Stimulated activated memory B cell treated with anti-CD40 and anti-IgM and Interleukin-4, amounts not matched to agents 10 μg/mL and 1 μg/mL and 100 μg/mL, for 72 hours (primary cell): ENCODE measurements around the gene EPOP.

Experiments used
- ATAC-seq: fragments of 150-1000 bp; cut with Tn5 transposase; 2 replicates; pipeline ENCODE4 v1.10.0; 2021
- H3K27ac Mint-ChIP-seq: one replicate; pipeline ENCODE4 v1.8.0; 2022; ENCODE audit warnings: mild to moderate bottlenecking, mixed read lengths
- H3K27me3 Mint-ChIP-seq: one replicate; pipeline ENCODE4 v1.8.0; 2022; ENCODE audit warnings: mixed read lengths
- H3K36me3 Mint-ChIP-seq: one replicate; pipeline ENCODE4 v1.8.0; 2022; ENCODE audit warnings: mixed read lengths
- H3K4me1 Mint-ChIP-seq: one replicate; pipeline ENCODE4 v1.8.0; 2022; ENCODE audit warnings: mixed read lengths
- H3K4me3 Mint-ChIP-seq: one replicate; pipeline ENCODE4 v1.8.0; 2022; ENCODE audit warnings: mild to moderate bottlenecking, moderate library complexity, mixed read lengths
- H3K9me3 Mint-ChIP-seq: one replicate; pipeline ENCODE4 v1.8.0; 2022; ENCODE audit warnings: mixed read lengths

Gene EPOP

DNA sequence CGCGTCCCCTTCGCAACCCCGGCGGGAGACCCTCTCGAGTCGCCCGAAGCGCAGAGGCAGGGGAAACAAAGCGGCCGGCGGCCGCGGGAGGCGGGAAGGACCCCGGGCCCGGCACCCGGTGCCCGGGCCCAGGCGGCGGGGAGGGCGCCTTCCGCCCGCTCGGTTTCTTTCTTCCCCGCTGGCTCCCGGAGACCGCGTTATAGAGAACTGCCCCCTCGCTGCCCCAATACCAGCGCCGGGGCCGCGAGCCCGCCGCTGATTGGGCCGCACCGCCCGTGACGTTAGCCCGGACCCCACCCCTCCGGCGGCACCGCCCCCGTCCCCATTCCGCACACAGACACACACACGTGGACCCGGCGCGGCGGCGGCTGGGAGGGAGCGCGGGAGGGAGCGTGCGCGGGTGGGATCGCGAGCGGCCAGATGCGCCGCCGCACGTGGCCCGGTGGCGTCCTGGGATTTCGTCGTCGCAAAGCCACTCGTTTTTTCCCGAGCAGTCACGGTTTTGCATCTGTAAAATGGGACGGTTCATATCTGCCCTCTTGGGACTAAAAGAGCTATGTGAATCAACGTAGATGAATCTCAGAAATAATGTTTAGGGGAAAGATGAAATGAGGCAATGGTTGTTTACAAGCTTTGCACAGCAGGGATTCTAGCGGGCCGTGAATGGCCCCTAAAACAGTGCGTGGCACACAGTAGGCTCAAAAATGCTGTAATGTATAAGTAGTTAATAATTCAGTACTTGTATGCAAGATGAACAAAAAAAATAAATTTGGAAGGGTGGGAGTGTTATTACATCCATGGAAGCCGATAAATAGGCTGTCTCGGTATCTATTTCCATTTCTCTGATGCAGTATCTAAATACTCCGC is at the start of gene EPOP:
TSS of gene EPOP (minus strand) at position 209 of the 867 bp plus-strand sequence. CDS start 462 bp downstream, outside the sequence.
- H3K27me3 Mint-ChIP-seq: peaks cover 30% of the 10 kb centered on the region
- H3K4me1 Mint-ChIP-seq: peaks cover 43% of the 10 kb centered on the region
- H3K9me3 Mint-ChIP-seq: no peaks in the 10 kb centered on the region
- H3K27ac Mint-ChIP-seq: no peak within 1 kb of the TSS
- H3K36me3 Mint-ChIP-seq: no peaks in the 10 kb centered on the region
- H3K4me3 Mint-ChIP-seq: peak within 1 kb of the TSS; percentile 68
- ATAC-seq: peak; percentile 93

DNA sequence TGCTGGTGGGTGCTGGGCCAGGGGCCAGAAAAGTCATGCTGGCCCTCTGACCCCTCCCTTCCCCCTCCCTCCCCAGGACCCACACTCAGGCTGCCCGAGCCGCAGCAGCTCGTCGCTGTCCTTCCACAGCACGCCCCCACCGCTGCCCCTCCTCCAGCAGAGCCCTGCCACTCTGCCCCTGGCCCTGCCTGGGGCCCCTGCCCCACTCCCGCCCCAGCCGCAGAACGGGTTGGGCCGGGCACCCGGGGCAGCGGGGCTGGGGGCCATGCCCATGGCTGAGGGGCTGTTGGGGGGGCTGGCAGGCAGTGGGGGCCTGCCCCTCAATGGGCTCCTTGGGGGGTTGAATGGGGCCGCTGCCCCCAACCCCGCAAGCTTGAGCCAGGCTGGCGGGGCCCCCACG is 47.0 kb upstream of the EPOP start:
- H3K27ac Mint-ChIP-seq: no peak overlapping the region
- H3K4me1 Mint-ChIP-seq: peaks cover 26% of the 10 kb centered on the region
- peaks cover 52% of the 10 kb centered on the region for H3K36me3 Mint-ChIP-seq
- ATAC-seq: peak; percentile 57
- no peak overlapping the region for H3K4me3 Mint-ChIP-seq
- no peaks in the 10 kb centered on the region for H3K9me3 Mint-ChIP-seq
- H3K27me3 Mint-ChIP-seq: no peaks in the 10 kb centered on the region

DNA sequence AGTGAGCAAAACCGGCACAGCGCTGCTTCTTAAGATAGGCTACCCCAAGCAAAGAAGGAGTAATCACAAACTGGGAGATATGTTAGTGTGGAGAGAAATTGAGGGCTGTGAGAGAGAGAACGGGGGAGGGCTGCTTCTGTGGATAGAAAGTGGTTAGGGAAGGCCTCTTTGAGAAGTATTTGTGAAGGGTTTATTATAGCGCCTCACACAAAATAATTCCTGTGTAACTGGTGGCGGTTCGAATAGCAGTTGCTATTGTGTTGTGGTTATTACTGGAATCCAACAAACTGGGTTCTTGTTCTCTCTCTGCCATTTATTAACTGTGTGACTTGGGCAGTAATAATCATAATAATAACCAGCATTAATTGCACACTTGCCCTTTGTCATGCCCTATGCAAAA is 46.2 kb upstream of the EPOP start:
- Mint-ChIP-seq H3K9me3 (no peaks in the 10 kb centered on the region), H3K27me3 (no peaks in the 10 kb centered on the region), H3K4me1 (peaks cover 20% of the 10 kb centered on the region), H3K4me3 (no peak overlapping the region), H3K27ac (no peak overlapping the region), H3K36me3 (peaks cover 59% of the 10 kb centered on the region)
- ATAC-seq: no peak

DNA sequence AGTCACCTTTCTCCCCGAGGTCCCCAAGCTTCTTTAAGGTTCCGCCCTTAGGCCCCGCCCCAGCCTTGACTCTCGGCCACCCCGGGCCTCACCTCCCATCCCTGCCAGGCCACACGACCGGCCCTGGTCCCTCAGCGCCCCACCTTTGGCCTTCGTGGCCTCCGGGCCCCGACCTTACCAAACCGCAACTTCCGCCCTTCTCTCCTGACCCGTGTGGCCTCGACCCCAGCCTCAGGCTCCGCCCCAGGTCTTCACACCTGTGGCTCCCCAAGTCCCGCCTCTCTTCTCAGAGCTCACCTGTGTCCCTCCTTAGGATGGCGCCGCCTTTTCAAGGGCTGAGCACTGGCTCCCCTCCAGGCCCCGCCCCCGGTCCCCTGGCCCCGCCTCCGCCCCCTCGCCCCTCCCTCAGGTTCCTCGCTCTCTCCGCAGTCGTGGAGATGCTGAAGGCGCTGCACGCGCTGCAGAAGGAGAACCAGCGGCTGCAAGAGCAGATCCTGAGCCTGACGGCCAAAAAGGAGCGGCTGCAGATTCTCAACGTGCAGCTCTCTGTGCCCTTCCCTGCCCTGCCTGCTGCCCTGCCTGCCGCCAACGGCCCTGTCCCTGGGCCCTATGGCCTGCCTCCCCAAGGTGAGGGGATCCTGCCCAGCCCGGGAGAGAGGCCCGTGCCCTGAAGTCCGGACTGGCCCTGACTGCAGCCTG is 45.3 kb upstream of the EPOP start:
- Mint-ChIP-seq H3K9me3 (no peaks in the 10 kb centered on the region), H3K4me3 (no peak overlapping the region), H3K27me3 (no peaks in the 10 kb centered on the region), H3K36me3 (peaks cover 67% of the 10 kb centered on the region), H3K27ac (no peak overlapping the region), H3K4me1 (peaks cover 22% of the 10 kb centered on the region)
- peak; percentile 22 for ATAC-seq

DNA sequence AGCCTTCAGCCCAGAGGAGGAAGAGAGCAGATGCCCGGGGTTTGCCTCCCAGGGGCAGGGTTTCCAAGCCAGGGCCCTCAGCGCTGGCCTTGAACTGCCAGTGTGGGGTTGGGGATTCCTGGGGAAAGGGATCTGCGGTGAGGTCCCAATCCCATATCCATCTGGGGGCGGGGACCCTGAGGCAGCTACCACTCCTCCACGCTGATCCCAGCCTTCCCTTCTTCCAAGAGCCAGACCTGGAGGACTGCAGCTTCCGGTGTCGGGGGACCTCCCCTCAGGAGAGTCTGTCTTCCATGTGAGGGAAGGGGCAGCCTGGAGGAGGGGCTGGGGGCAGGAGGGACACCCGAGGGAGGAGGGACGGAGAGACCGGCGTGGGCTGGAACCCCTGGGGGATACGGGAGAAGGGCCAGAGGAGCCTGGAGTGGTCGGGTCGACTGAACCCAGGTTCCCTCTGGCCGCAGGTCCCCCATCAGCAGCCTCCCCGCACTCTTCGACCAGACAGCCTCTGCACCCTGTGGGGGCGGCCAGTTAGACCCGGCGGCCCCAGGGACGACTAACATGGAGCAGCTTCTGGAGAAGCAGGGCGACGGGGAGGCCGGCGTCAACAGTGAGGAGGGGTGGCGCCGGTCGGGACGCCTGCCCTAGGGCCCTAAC is 44.7 kb upstream of the EPOP start:
- no peak overlapping the region for H3K27ac Mint-ChIP-seq
- H3K27me3 Mint-ChIP-seq: no peaks in the 10 kb centered on the region
- H3K4me1 Mint-ChIP-seq: peaks cover 29% of the 10 kb centered on the region
- H3K36me3 Mint-ChIP-seq: peaks cover 73% of the 10 kb centered on the region
- no peak for ATAC-seq
- H3K4me3 Mint-ChIP-seq: no peak overlapping the region
- H3K9me3 Mint-ChIP-seq: no peaks in the 10 kb centered on the region

DNA sequence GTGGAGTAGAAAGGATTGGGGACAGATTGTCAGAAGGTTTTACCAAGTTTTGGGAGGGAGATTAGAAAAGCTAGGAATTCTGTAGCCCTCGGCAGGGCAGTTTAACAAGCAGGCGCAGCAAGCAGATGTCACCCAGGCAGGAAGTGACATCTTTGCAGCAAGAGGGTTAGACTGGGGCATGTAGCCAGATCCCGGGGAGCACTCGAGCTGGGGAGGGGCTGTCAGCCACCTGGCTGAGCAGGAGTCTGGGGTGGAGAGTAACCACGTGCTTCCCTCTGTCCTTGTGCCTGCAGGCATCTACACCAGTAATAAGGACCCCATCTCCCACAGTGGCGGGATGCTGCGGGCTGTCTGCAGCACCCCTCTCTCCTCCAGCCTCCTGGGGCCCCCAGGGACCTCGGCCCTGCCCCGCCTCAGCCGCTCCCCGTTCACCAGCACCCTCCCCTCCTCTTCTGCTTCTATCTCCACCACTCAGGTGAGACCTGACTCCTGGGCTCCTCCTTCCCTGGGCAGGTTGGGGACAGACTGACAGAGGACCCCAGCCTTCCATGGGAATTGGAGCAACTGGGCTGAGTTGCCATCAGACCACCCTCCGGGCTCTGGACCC is 42.5 kb upstream of the EPOP start:
- Mint-ChIP-seq H3K36me3 (peaks cover 82% of the 10 kb centered on the region), H3K4me3 (no peak overlapping the region), H3K4me1 (peaks cover 29% of the 10 kb centered on the region), H3K27ac (no peak overlapping the region), H3K9me3 (no peaks in the 10 kb centered on the region), H3K27me3 (no peaks in the 10 kb centered on the region)
- ATAC-seq: no peak

DNA sequence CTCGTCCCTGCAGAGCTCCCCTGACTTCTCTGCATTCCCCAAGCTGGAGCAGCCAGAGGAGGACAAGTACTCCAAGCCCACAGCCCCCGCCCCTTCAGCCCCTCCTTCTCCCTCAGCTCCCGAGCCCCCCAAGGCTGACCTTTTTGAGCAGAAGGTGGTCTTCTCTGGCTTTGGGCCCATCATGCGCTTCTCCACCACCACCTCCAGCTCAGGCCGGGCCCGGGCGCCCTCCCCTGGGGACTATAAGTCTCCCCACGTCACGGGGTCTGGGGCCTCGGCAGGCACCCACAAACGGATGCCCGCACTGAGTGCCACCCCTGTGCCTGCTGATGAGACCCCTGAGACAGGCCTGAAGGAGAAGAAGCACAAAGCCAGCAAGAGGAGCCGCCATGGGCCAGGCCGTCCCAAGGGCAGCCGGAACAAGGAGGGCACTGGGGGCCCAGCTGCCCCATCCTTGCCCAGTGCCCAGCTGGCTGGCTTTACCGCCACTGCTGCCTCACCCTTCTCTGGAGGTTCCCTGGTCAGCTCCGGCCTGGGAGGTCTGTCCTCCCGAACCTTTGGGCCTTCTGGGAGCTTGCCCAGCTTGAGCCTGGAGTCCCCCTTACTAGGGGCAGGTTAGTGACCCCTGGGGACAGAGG is 41.7 kb upstream of the EPOP start:
- Mint-ChIP-seq H3K36me3 (peaks cover 87% of the 10 kb centered on the region), H3K4me1 (peaks cover 30% of the 10 kb centered on the region), H3K27me3 (no peaks in the 10 kb centered on the region), H3K9me3 (no peaks in the 10 kb centered on the region), H3K4me3 (no peak overlapping the region), H3K27ac (peak overlapping the region; percentile 67)
- ATAC-seq: no peak

DNA sequence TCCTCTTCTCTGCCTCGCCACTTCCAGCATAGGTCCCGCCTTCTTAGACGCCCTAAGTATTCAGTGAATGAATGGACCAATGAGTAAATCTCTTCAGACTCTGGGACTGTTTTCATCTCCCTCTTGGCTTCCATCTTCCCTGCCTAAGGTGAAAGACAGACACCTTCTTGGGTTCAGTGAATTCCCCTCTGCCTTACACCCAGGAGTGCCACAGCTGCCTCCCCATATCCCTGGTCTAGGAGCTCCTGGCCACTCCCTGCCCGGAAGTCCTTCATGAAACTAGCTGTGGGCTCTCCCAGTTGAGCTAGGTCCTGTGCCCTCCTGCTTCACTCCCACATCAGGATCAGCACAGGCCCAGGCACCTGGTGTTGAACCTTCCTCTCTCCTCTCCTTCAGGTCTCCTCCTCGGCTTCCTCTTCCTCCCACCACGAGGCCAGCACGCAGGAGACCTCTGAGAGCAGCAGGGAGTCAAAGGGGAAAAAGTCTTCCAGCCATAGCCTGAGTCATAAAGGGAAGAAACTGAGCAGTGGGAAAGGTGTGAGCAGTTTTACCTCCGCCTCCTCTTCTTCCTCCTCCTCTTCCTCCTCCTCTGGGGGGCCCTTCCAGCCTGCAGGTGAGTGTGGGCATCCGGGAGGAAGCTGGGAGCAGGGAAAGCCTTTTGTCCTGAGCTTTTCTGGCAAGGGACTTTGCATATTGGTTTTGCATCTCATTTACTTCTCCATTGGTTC is 40.6 kb upstream of the EPOP start:
- Mint-ChIP-seq H3K36me3 (peaks cover 88% of the 10 kb centered on the region), H3K4me3 (no peak overlapping the region), H3K4me1 (peaks cover 36% of the 10 kb centered on the region), H3K27ac (peak overlapping the region; percentile 67), H3K9me3 (no peaks in the 10 kb centered on the region), H3K27me3 (no peaks in the 10 kb centered on the region)
- no peak for ATAC-seq

DNA sequence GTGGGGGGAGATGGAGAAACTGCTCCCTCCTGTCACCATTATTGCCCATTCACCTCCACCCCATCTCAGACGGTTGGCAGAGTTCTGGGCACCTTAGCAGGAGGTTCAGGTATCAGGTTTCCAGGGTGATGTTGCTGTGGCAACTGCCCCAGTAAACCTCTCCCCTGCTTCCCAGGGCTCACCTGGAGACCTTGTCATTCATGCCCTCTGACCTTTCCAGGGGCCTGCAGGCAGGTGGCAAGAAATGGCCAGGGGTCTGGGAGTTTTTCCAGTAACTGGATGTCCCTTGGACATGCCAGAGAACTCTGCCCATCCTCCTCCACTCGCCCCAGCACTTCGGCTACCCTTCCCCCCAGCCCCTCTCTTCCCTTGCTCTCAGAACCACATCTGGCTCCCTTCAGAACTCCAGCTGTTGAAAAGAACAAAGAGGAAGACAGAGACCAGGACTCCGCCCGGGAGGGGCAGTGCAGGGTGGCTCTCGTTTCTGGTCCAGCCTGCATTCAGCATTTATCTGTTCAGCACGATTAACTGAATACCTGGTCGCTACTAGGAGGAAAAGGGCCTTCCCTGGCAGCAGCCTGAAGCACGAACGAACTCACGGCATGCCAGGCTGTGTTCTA is 38.8 kb upstream of the EPOP start:
- Mint-ChIP-seq H3K4me1 (peaks cover 50% of the 10 kb centered on the region), H3K4me3 (no peak overlapping the region), H3K36me3 (peaks cover 88% of the 10 kb centered on the region), H3K27ac (no peak overlapping the region), H3K27me3 (no peaks in the 10 kb centered on the region), H3K9me3 (no peaks in the 10 kb centered on the region)
- ATAC-seq: no peak

DNA sequence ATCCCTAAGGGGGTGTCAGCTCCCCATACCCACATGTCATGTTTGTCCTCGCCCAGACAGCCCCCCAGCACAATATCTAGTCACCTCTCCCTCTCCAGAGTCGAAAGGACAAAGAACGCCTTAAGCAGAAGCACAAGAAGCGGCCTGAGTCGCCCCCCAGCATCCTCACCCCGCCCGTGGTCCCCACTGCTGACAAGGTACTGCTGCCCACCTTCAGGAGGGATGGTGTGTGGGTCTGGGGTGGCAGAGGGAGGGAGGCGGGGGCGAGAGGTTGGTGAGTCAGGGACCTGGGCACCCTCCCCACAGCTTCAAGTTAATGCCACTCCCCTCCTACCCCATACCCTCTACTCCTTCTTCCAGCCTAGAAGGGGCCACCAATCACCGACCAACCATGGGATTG is 37.8 kb upstream of the EPOP start:
- Mint-ChIP-seq H3K27ac (no peak overlapping the region), H3K36me3 (peaks cover 84% of the 10 kb centered on the region), H3K27me3 (no peaks in the 10 kb centered on the region), H3K9me3 (no peaks in the 10 kb centered on the region), H3K4me1 (peaks cover 54% of the 10 kb centered on the region), H3K4me3 (no peak overlapping the region)
- ATAC-seq: no peak

DNA sequence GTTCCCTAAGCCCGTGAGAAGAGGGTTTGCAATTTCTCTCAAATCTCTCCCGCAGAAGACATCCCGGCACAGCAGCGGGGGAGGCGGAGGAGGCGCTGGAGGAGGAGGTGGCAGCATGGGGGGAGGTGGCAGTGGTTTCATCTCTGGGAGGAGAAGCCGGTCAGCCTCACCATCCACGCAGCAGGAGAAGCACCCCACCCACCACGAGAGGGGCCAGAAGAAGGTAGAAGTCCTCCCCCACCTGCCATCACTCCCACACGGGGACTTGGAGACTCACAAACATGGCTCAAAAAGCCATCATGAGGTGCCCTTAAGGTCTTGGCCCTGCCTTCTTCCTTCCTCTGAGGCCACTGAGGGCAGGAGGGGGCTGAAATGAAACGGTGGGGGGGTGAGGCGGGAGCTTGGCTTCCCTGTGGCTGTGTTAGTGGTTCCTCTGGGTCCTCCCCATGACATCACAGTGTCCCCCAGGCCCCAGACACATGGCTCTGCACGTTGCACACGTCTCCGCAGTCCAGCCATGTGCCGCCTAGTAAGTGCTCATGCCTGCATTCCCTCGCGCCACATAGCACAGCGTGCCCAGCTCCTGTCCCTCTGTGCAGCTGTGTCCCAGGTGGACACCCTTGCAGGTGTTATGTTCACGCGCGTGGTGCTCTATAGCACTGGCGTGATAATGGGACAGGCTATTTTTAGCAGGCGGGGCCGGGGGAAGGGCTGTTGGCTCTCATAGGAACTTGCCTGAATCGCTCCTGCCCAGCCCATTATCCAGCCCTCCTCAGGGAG is 37.2 kb upstream of the EPOP start:
- Mint-ChIP-seq H3K9me3 (no peaks in the 10 kb centered on the region), H3K4me3 (no peak overlapping the region), H3K4me1 (peaks cover 58% of the 10 kb centered on the region), H3K36me3 (peaks cover 78% of the 10 kb centered on the region), H3K27me3 (no peaks in the 10 kb centered on the region), H3K27ac (peak overlapping the region; percentile 40)
- no peak for ATAC-seq

DNA sequence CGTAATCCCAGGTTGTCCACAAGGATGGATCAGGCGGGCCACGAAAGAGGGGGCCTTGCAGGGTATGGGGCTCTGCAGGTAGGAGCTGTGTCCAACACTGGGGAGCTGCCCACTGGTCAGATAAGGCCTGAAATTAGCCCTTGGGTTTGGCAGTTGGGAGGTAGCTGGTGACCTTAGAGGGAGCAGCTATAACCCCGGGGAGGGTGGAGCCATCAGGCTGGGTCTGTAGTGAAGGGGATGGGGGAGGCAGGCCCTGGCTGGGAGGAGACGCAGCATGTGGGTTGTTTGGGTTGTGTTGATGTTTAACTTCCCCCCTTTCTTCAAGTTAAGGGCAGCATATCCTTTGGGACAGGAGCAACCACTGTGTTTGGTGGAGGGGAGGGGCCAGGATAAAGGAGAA is 36.2 kb upstream of the EPOP start:
- ATAC-seq: no peak
- H3K36me3 Mint-ChIP-seq: peaks cover 70% of the 10 kb centered on the region
- H3K27me3 Mint-ChIP-seq: no peaks in the 10 kb centered on the region
- H3K4me1 Mint-ChIP-seq: peaks cover 66% of the 10 kb centered on the region
- no peaks in the 10 kb centered on the region for H3K9me3 Mint-ChIP-seq
- no peak overlapping the region for H3K4me3 Mint-ChIP-seq
- H3K27ac Mint-ChIP-seq: peak overlapping the region; percentile 40

DNA sequence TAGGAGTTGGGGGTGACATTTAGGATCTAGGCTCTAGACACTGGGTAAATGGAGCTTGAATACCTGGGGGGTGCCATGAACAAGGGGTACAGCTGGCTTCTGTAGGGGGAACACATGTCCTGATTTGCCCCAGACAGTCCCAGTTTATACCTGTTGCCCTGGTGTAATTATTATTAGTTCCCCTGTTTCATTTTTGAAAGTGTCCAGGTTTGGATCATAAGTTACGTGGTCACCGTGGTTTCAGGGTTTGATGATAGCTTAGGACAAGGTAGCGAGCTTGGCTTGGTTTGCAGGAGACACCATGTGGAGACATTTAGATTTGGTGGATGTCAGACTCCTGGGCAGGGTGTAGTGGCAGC is 35.8 kb upstream of the EPOP start:
- Mint-ChIP-seq H3K27ac (peak overlapping the region; percentile 40), H3K36me3 (peaks cover 66% of the 10 kb centered on the region), H3K27me3 (no peaks in the 10 kb centered on the region), H3K4me3 (no peak overlapping the region), H3K4me1 (peaks cover 65% of the 10 kb centered on the region), H3K9me3 (no peaks in the 10 kb centered on the region)
- no peak for ATAC-seq
